ENCODE results near the gene MRFAP1L1.
A peak's percentile ranks its signal among the peaks of the same experiment; 100 is the strongest.
"Not testable (repeated sequence)": the region's sequence is repeated elsewhere in the genome, so short reads cannot be mapped to it uniquely, and the experiment has no call there.

Gene MRFAP1L1

DNA sequence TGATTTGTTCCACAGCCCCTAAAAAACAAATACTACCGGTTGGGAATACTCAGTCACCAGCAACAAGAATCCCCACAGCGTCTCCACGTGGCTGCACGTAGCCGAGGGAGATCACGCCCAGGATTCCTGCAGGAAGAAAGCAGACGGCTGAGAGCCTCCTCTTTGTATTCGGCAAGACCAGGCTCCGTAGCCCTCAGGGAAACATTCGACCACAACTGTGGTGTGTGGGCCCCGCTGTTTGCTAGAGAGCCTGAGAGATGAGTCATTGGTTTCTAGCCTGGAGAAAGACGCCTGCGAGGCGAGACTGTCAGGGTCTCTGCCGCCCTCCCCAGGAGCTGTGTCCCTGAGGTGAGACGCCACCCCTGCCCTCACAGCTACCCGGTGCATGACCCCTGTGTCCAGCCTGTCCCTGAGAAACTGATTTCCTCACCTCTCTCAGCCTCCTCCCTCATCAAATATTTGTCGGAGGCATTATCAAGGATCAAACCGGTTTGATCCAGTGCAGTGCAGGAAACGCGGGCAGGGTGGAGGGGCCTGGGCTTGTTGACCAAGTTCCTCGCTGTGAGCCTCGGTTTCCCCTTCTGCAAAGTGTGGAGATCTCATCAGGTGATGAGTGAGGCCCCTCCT lies 20.7 kb downstream of the MRFAP1L1 start:
- DNase-seq (ENCODE audit: low read depth): peak; percentile 96

DNA sequence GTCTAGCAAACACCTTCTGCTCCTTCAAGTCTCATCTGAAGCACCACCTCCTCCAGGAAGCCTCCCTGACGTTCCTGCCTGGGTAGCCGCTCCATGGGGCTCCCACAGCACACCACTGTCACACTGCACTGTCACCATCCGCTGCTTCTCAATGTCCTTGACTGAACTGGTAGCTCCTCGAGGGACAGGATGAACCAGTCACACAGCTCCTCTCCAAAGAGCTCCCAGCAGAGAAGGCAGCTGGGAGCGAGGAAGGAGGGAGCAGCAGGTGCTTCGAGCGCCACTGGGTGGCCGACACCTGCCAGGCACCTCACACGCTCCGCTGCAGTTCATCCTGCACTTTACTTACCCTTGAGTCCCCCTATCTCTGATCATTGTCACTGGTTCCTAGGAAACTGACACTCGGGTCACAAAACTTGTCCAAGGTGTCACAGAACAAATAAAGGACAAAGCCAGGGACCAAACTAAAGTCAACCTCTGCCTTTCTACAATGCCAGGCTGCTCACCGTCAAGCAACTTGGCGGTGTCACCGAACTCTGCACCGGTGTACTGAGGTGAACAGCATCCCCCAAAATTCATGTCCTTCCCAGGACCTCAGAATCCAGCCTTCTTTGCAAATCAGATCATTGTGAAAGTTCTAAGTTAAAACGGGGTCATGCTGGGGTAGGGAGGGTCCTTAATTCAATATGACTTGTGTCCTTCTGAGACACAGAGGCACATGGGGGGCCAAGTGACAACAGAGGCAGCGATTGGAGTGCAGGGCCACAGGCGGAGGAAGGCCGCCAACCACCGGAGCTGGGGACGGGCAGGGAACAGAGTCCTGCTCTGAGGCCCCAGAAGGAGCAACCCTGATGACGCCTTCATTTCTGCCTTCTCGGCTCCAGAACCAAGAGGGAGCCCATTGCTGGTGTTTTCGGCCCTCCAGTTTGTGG lies 21.5 kb downstream of the MRFAP1L1 start:
- DNase-seq (ENCODE audit: low read depth): no peak

GRCh38 chr4:6686104-6686787 lies 23.4 kb downstream of the MRFAP1L1 start:
- no peak for DNase-seq (ENCODE audit: low read depth)

DNA sequence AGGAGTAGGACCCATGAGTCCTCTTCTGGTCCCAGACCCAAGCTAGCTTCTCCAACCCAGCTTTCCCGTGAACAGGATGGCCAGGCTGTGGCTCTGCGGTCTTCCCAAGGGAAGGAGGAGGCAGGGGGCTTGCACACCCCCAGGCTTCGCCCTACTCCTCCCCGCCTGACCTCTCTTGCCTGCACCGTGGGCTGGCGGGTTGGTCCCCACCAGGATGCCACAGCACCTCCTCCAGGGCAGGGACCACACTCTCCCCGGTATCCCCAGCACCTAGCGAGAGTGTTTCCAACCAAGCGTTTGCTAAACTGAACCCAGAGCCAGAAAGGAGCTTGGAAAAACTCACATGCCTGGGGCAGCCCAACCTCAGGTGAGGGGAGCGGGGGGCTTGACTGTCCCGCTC lies 25.0 kb downstream of the MRFAP1L1 start:
- DNase-seq (ENCODE audit: low read depth): no peak

- no peak for DNase-seq (ENCODE audit: low read depth)
These were observed 26.6 kb downstream of the MRFAP1L1 start for GRCh38 chr4:6682862-6683590.

GRCh38 chr4:6681191-6681590 lies 28.5 kb downstream of the MRFAP1L1 start:
- DNase-seq (ENCODE audit: low read depth): no peak

- no peak for DNase-seq (ENCODE audit: low read depth)
These were observed 29.2 kb downstream of the MRFAP1L1 start for GRCh38 chr4:6680372-6681034.

DNA sequence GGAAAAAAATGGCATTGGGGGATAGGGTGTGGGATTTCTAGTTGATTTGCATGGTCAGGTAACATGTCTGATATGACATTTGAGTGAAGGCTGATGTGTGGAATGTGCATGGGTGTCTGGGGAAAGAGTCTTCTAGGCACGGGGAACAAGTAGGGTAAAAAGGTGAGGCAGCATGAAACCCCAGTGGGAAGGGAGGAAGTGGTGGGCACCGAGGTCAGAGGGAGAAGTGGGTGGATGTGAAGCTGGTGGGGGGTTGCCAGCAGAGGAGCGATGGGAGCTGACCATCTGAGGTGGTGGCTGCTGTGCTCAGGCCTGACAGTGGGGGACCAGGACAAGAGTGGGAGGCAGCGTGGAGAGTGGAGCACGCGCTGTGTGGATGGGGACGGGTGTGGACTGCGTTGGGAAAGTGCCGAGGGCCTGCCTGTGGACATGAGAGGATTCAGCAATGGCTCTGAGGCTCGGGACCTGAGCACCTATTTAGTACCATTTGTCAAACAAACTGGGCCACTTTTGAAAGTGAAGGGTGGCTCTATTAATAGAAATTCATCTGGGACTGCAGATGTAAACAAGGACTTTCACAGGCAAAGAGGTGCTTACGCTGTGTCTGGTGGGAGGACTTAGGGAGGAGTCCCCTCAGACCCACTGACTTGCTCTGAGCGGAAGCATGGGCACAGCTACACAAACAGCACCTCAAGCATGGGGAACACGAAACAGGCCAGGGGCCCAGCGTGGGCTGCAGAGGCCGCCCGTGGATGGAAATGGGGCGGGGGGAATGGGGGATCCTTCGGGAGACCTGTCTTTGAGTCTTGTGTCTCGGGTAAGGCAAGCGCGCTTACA lies 32.7 kb downstream of the MRFAP1L1 start:
- DNase-seq (ENCODE audit: low read depth): no peak

- peak; percentile 28 for DNase-seq (ENCODE audit: low read depth)
These were observed 35.0 kb downstream of the MRFAP1L1 start for GRCh38 chr4:6674500-6675149.

- peak; percentile 94 for DNase-seq (ENCODE audit: low read depth)
These were observed 35.8 kb downstream of the MRFAP1L1 start for GRCh38 chr4:6673660-6674499.

DNA sequence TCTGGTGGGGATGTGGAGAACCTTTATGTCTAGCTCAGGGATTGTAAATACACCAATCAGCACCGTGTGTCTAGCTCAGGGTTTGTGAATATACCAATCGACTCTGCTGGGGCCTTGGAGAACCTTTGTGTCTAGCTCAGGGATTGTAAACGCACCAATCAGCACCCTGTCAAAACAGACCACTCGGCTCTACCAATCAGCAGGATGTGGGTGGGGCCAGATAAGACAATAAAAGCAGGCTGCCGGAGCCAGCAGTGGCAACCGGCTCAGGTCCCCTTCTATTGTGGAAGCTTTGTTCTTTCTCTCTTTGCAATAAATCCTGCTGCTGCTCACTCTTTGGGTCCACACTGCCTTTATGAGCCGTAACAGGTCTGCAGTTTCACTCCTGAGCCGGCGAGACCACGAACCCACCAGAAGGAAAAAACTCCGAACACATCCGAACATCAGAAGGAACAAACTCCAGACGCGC lies 36.4 kb downstream of the MRFAP1L1 start:
- DNase-seq (ENCODE audit: low read depth): peak; percentile 50

- DNase-seq (ENCODE audit: low read depth): not testable (repeated sequence)
These were observed 37.0 kb downstream of the MRFAP1L1 start for GRCh38 chr4:6672541-6673190.

GRCh38 chr4:6672131-6672530 lies 37.5 kb downstream of the MRFAP1L1 start:
- DNase-seq (ENCODE audit: low read depth): no peak

- no peak for DNase-seq (ENCODE audit: low read depth)
These were observed 38.0 kb downstream of the MRFAP1L1 start for GRCh38 chr4:6671648-6672047.

- DNase-seq (ENCODE audit: low read depth): peak; percentile 90
These were observed 41.3 kb downstream of the MRFAP1L1 start for GRCh38 chr4:6668391-6668790.

DNA sequence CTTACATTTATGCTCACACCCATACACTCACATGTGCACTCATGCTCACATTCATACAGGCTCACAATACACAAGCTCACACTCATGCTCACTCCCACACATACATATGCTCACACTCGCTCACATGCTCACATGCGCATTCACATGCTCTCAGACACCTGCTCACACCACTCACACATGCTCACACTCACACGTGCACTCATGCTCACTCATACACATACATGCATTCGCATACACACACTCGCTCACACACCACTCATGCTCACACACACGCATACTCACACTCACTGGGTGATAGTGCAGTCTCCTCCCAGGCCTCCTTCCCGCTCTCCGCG lies 44.4 kb downstream of the MRFAP1L1 start:
- DNase-seq (ENCODE audit: low read depth): no peak

DNA sequence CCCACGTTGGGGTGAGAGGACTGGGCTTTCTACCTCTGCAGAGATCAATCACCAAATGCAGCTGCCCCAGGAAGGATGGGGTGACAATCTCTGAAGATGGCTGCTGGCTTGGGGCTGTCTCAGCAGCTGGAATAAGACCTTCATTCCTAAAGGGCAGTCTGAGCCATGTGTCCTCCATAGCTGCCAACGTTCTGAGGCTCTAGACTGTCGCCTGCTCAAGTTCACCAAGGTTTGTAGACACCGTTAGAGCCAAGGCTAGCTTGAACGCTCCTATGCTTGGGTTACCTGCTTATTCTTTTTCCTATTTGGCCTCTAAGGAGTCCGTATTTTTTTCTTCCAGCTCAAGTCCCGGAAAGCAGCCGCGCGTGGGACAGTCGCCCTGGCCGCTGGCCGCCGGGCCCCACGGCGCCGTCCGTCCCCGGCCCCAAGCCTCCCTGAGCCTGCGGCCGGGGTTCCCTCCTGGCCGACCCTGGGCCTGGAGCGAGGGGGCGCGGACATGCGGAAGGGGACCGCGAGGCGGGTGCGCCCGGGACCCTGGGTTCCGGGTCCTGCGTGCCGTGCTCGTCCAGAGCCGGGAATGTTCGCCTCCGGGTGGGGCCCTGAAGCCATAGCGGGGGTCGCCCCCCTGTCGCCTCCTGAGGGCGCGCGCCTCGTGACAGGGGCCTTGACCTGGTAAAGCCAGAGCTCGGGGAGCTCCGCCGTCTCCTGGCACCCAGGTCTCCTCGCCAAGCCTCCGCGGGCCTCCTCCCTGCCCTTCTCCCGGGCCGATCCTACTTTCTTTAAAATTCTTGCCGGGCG lies 45.9 kb downstream of the MRFAP1L1 start:
- no peak for DNase-seq (ENCODE audit: low read depth)

DNA sequence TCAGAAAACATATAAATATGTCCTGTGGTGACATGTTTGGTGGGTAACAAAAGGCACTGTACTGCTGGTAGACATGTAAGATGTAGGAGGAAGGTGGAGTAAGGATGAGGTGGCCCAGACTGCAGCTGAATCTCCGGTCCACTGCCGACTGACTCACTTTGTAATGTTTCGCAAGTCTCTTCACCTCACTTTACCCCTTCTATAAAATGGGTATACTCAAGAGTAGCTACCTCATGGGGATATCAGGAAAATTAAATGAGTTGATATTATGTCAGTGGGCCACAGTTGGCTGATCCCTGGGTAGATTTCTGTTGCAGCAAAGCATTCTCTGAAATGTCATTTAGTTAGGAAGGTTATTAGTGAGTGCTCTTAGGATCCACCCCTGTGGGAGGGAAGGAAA lies 47.1 kb downstream of the MRFAP1L1 start:
- no peak for DNase-seq (ENCODE audit: low read depth)
